Inferior parietal cortex (tissue), 1 donor: Measurements from ENCODE around the gene DCAF5.
"Not testable (repeated sequence)": the region's sequence is repeated elsewhere in the genome, so short reads cannot be mapped to it uniquely, and the experiment has no call there.

Experiments used
- DNase-seq: peaks from one replicate; pipeline ENCODE4 v3.0.0-alpha.2; 2016; ENCODE audit errors: extremely low spot score

The DCAF5 gene

DNA sequence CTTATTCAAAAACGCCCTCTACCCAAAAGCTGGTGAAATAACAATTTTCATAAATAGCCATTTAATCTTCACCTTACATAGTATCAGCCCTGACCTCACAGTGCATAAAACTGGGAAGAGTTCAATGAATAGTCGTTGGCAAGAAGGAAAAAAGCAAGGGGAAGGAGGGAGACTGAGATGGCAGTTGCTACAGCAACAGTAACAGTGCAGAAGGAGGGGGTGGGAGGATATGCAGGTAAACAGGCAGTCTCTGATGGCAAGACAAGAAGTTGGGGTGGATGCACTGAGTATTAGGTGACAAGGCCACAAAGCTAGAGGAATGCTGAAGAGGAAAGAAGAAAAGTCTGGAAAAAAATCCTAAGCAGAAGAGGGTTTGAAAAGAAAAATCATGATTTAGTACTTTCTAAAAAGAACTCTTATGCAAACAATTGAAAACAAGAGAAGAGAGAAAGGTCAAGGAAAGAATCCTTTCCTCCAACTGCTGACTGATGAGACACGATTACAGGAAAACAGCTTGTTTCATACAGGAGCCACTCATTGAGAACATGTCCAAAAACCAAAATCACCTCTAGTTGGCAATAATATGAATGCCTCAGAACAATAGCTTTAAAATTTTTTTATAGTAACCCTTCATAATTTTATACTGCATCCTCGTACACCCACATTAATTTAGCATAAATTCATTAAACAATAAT is 56.0 kb downstream of the DCAF5 start:
- DNase-seq = no peak

DNA sequence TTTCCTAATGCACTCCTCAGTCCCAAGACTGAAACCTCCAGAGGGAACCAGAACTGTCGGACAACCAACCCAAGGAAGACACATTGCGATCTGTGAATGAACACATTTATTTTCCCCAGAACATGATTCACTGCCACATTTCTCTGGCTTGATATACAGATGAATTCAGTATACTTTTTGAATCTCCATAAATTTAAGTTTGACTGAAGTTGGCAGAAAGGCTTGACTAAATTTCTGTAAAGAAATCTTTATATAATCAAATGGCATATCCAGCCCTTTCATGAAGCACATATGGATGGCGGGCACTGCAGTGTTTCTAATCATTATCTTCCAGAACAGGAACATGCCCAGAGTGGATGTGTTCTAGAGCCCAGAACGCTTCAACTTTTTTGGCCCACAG is 56.7 kb downstream of the DCAF5 start:
- no peak for DNase-seq

- DNase-seq = no peak
These were observed 58.4 kb downstream of the DCAF5 start for GRCh38 chr14:69094481-69094880.

- DNase-seq = peak; percentile 64
These were observed 59.1 kb downstream of the DCAF5 start for GRCh38 chr14:69093631-69094421.

GRCh38 chr14:69092840-69093422 is 60.0 kb downstream of the DCAF5 start:
- no peak for DNase-seq

DNA sequence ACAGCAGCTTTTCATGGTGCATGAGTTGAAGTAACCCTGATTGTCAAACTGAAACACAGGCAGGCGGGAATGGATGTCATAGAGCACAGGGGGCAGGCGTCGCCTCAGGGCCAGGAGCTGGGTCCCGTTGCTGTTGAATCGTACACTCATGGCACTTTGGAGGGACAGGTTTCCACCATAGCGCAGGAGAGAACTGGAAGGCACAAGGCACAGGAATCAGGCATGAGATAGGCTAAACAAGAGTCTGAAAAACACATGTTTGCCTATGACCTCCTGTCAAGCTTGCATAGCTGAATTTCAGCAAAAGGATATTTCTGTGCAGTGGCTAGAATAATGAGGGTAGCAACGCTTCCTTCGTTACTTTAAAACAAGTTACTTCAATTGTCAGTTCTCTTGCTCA is 61.2 kb downstream of the DCAF5 start:
- no peak for DNase-seq

DNA sequence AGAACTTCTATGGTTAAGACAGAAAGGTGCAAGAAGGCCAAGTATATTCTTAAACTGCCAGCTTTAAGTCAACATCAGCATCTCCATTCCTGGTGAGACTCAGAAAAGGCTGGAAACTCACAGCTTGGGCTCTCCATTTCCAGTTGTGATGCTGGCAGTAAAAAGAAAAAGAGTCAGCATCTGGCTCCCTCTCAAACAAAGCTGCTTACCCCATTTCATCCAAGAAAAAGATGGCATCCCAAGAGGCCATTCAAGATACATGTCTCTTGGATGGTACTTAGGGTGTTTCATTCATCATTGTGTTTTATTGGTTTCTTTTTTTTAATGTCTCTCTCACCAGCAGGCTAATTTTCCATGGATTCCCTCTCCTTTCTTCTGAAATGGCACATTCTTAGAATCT is 61.9 kb downstream of the DCAF5 start:
- DNase-seq = no peak

GRCh38 chr14:69090187-69090789 is 62.6 kb downstream of the DCAF5 start:
- no peak for DNase-seq

- no peak for DNase-seq
These were observed 63.9 kb downstream of the DCAF5 start for GRCh38 chr14:69089046-69089445.

DNA sequence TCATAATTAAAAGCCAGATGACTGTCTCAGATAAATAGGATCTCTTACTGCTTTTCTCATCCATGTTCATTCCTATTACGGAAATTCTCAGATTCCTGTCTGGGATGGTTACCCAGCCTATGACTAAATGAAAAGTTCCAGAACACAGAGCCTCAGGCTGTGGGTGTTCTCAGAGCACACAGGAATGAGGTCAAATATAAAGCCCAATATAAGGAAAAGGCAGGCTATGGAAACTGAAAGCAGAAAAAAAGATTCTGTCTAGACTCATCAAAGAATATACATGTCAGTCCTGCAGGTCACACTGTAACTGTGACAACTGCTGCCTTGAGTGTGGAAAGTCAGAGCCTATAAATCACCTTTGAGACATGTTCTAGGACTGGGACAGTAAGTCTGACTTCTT is 64.3 kb downstream of the DCAF5 start:
- DNase-seq = no peak

GRCh38 chr14:69087061-69087461 is 65.9 kb downstream of the DCAF5 start:
- peak; percentile 41 for DNase-seq

DNA sequence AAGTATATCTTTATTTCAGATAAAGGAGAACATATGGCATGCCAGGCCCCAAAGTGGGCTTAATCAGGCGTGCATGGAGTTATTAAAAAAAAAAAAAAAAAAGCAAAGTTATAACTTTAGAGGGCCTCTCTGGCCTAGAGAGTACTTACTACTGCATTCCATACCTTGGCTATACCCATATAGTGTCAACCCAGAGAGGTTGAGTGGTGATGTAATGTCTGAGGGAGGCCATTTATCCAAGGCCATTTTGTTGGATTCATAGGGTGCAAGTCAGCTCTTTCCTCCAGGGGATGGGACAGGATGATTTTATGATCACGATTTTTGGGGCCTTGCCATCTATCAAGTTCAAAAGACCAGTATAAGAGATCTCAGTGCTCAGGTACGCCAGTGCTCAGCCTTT is 66.4 kb downstream of the DCAF5 start:
- no peak for DNase-seq

DNA sequence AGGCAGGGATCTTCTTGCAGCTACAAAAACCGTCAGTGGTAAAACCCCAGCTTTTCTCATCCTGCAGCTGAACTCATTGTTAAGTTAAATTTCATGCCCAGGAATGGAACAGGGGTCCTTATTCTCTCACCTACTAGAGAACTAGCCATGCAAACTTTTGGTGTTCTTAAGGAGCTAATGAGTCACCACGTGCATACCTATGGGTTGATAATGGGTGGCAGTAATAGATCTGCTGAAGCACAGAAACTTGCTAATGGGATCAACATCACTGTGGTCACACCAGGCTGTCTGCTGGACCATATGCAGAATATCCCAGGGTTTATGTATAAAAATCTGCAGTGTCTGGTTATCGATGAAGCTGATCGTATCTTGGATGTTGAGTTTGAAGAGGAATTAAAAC is 68.9 kb downstream of the DCAF5 start:
- no peak for DNase-seq

GRCh38 chr14:69083181-69083580 is 69.7 kb downstream of the DCAF5 start:
- DNase-seq = no peak

DNA sequence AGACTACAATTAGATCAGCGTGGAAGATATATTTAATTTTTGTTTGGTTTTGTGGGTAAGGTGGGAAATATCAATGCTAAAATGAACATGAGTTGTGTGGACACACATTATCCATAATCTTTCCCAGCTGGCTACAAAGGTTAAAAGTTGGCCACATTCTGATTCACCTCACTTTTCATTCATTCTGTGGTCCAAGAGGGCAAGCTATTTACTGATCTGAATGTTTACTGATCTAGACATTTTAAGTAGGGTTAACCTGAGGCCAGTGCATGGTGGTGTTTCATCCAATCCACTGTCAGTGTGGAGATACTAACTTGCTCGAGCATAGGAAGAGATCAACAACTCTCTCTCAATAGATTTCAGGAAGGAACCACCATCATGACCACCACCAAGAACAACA is 71.6 kb downstream of the DCAF5 start:
- DNase-seq = no peak

GRCh38 chr14:69079747-69080146 is 73.2 kb downstream of the DCAF5 start:
- no peak for DNase-seq

DNA sequence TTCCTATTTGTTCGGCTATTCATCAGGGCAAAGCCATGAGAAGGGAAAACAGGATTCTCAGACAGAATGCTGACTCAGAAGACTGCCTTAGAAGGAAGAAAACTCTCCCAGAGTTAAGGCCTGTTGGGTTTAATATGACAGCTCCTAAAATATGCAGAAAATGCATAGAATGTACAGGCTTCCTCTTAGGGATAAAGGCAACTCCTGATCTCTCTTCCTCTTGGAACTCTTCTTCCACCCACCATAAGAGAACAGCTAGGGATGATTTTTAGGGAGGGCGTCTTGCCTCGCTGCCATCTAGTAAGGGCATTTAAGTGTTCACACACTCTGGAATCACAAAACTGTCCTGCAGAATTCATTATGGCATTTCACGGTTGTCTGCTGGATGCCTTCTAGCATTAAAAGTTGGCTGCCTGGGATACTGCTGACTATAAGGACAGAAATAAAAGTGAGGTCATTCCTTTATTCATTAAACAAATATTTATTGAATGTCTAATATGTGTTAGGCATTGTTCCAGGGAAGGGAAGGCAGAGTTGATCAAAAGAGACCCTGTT is 73.7 kb downstream of the DCAF5 start:
- no peak for DNase-seq

DNA sequence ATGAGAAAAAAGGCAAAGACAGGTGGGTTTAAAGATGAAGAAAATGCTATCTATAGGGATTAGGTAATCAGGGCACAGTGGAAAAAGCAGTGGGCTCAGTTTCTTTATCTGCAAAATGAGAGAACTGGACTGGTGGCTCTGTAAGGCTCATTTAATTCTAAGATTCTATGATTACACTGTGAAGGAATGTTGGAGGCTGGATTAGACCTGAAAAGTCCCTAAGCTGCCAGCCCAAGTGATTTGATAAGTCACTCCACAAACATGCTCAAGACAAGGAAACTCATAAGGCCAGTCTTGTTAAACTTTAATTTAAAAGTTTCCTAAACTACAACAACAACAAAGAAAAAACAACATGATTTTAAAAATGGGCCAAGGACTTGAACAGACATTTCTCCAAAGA is 75.1 kb downstream of the DCAF5 start:
- DNase-seq = no peak

- not testable (repeated sequence) for DNase-seq
These were observed 75.7 kb downstream of the DCAF5 start for GRCh38 chr14:69077185-69077584.

- DNase-seq = no peak
These were observed 76.6 kb downstream of the DCAF5 start for GRCh38 chr14:69076341-69076740.

DNA sequence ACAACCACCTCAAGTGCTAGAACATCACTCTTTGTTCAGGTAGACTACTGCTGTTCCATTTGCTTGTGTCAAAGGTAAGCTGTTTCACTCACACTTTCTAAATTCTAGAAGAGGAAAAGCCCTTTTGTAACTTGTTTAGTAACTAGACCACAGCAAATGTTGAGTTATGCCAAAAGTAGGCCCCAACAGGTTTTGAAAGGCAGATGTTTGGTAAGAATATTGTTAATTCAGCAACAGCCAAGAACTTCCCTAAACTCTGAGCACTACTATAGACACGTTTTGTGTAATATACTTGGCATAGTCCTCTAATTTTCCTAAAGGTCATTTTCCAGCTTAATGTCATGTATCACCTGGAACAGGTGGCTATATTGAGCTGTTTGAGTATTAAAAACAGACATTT is 79.0 kb downstream of the DCAF5 start:
- DNase-seq = no peak

DNA sequence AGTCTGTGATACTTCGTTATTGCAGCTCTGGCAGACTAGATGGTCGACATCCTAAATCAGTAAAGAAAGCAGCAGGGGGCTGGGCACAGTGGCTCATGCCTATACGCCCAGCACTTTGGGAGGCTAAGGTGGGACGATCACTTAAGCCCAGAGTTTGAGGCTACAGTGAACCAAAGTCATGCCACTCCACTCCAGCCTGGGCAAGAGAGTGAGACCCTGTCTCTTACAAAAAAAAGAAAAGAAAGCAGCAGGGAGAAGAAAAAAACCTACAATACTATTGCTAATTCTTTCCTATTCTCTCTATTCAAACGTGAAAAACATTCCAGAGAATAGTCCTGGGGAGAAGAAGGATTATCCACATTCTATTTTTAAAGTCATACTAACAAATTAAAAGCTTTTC is 79.5 kb downstream of the DCAF5 start:
- no peak for DNase-seq
